Smooth muscle cell (in vitro differentiated cells): ENCODE results near the gene PTCRA. TPM values are rescaled to one million over a fixed set of nuclear protein-coding genes. Genes with fewer than 3 reads are reported as not detected.

Experiments used
- DNase-seq: peaks from one replicate; lab custom pipeline; 2025; ENCODE audit not compliant: unreplicated experiment; lab: John Stamatoyannopoulos, UW
- H2AFZ ChIP-seq: fragments of 200-600 bp; sonication (generic); 2 replicates; pipeline ENCODE4 v1.6.0; 2016; ENCODE audit warnings: antibody characterized with exemption, low read depth, mild to moderate bottlenecking
- H3F3A ChIP-seq: fragments of 200-600 bp; sonication (generic); 2 replicates; pipeline ENCODE4 v1.6.0; 2017; ENCODE audit warnings: antibody characterized with exemption, low read depth
- H3K27ac ChIP-seq: fragments of 200-600 bp; sonication (generic); 2 replicates; pipeline ENCODE4 v1.5.1; 2016; ENCODE audit warnings: low read depth, mild to moderate bottlenecking
- H3K27me3 ChIP-seq: fragments of 200-600 bp; sonication (generic); 2 replicates; pipeline ENCODE4 v1.6.1; 2016; ENCODE audit warnings: low read depth, mild to moderate bottlenecking
- H3K36me3 ChIP-seq: fragments of 200-600 bp; sonication (generic); 2 replicates; pipeline ENCODE4 v1.5.1; 2016; ENCODE audit warnings: low read depth
- H3K4me1 ChIP-seq: fragments of 200-600 bp; sonication (generic); 2 replicates; pipeline ENCODE4 v1.5.1; 2016; ENCODE audit warnings: low read depth
- H3K4me2 ChIP-seq: fragments of 200-600 bp; sonication (generic); 2 replicates; pipeline ENCODE4 v1.6.0; 2016; ENCODE audit warnings: mild to moderate bottlenecking
- H3K4me3 ChIP-seq: fragments of 200-600 bp; sonication (generic); 2 replicates; pipeline ENCODE4 v1.5.1; 2016; ENCODE audit warnings: mild to moderate bottlenecking
- H3K79me2 ChIP-seq: fragments of 200-600 bp; sonication (generic); 2 replicates; pipeline ENCODE4 v1.6.0; 2016; ENCODE audit warnings: low read depth, mild to moderate bottlenecking
- H3K9ac ChIP-seq: fragments of 200-600 bp; sonication (generic); 2 replicates; pipeline ENCODE4 v1.6.0; 2016; ENCODE audit warnings: low read depth
- H3K9me3 ChIP-seq: fragments of 200-600 bp; sonication (generic); replicated peaks from 2 replicates; pipeline ENCODE4 v1.5.1; 2016; ENCODE audit warnings: low read depth
- H4K20me1 ChIP-seq: fragments of 200-600 bp; sonication (generic); 2 replicates; pipeline ENCODE4 v1.6.0; 2016; ENCODE audit warnings: low read depth
- CTCF ChIP-seq: fragments of 200-600 bp; sonication (generic); IDR thresholded peaks from 2 replicates; pipeline ENCODE4 v1.5.1; 2017; ENCODE audit warnings: borderline replicate concordance, mild to moderate bottlenecking, antibody characterized with exemption; ENCODE audit not compliant: insufficient read depth, poor library complexity, severe bottlenecking
- WGBS: methylation state at CpG from one replicate; pipeline ENCODE4 v1.1.7; 2016; ENCODE audit warnings: low lambda C conversion rate; 5-methylcytosine and 5-hydroxymethylcytosine counted together
- polyA plus RNA-seq: library from polyadenylated mRNA; unstranded; fragments of >200 nt; fragmentation: Nextera tagmentation; extraction: Ambion mirVana; gene quantifications from 2 replicates; pipeline ENCODE4 v1.2.1, GENCODE V29; 2016
- total RNA-seq: library from RNA; depleted of rRNA; stranded (reverse); fragments of >200 nt; gene quantifications from 2 replicates; pipeline ENCODE4 v1.2.3, GENCODE V29; 2014

Gene PTCRA
- total and polyA plus RNA-seq, 2 experiments from 2014 or later = not detected

GRCh38 chr6:42907336-42907735 lies 8.5 kb upstream of the PTCRA start:
- Histone ChIP-seq H3K4me3 (no peak overlapping the region), H3K9me3 (no peaks in the 10 kb centered on the region), H3K36me3 (no peaks in the 10 kb centered on the region), H3K9ac (no peak overlapping the region), H3K4me2 (no peak overlapping the region), H3K27me3 (no peaks in the 10 kb centered on the region), H3K79me2 (no peaks in the 10 kb centered on the region), H3F3A (peaks cover 4% of the 10 kb centered on the region), H2AFZ (no peak overlapping the region), H3K27ac (no peak overlapping the region), H3K4me1 (no peaks in the 10 kb centered on the region), H4K20me1 (no peaks in the 10 kb centered on the region)
- no peak for DNase-seq
- no peak for TF ChIP-seq CTCF
- 81% methylated on average over 5 of the region's 5 CpGs for WGBS

GRCh38 chr6:42909835-42910234 lies 6.0 kb upstream of the PTCRA start:
- Histone ChIP-seq H3F3A (peaks cover 4% of the 10 kb centered on the region), H3K27me3 (no peaks in the 10 kb centered on the region), H3K79me2 (no peaks in the 10 kb centered on the region), H3K4me3 (no peak overlapping the region), H4K20me1 (no peaks in the 10 kb centered on the region), H3K9ac (no peak overlapping the region), H3K27ac (no peak overlapping the region), H3K9me3 (no peaks in the 10 kb centered on the region), H3K4me2 (no peak overlapping the region), H3K36me3 (no peaks in the 10 kb centered on the region), H2AFZ (no peak overlapping the region), H3K4me1 (no peaks in the 10 kb centered on the region)
- no peak for TF ChIP-seq CTCF
- WGBS = 86% methylated on average over 10 of the region's 10 CpGs
- DNase-seq = no peak

GRCh38 chr6:42911171-42912021 lies 4.5 kb upstream of the PTCRA start:
- no peak for TF ChIP-seq CTCF
- Histone ChIP-seq H3K4me3 (peak overlapping the region; percentile 49), H3K9ac (no peak overlapping the region), H2AFZ (peak overlapping the region; percentile 89), H3K4me1 (no peaks in the 10 kb centered on the region), H3K79me2 (no peaks in the 10 kb centered on the region), H3K4me2 (peak overlapping the region; percentile 86), H4K20me1 (no peaks in the 10 kb centered on the region), H3F3A (peaks cover 4% of the 10 kb centered on the region), H3K27ac (no peak overlapping the region), H3K27me3 (no peaks in the 10 kb centered on the region), H3K36me3 (no peaks in the 10 kb centered on the region), H3K9me3 (no peaks in the 10 kb centered on the region)
- DNase-seq = no peak
- 4% methylated on average over 47 of the region's 49 CpGs for WGBS

- TF ChIP-seq CTCF = no peak
- no peaks in the 10 kb centered on the region for H3K9me3 ChIP-seq
- WGBS = 73% methylated on average over 4 of the region's 4 CpGs
- H3K27ac ChIP-seq = no peak overlapping the region
- no peaks in the 10 kb centered on the region for H3K27me3 ChIP-seq
- H3K36me3 ChIP-seq = no peaks in the 10 kb centered on the region
- peaks cover 4% of the 10 kb centered on the region for H3F3A ChIP-seq
- DNase-seq = no peak
- no peaks in the 10 kb centered on the region for H3K79me2 ChIP-seq
- H4K20me1 ChIP-seq = no peaks in the 10 kb centered on the region
- no peaks in the 10 kb centered on the region for H3K4me1 ChIP-seq
- H2AFZ ChIP-seq = no peak overlapping the region
- H3K4me2 ChIP-seq = no peak overlapping the region
- no peak overlapping the region for H3K9ac ChIP-seq
- H3K4me3 ChIP-seq = no peak overlapping the region
Measured at GRCh38 chr6:42914546-42914945, 1.3 kb upstream of the PTCRA start.
